Measurements from ENCODE around the gene MYO3B. TPM values are rescaled to one million over a fixed set of nuclear protein-coding genes. Genes with fewer than 3 reads are reported as not detected.

The MYO3B gene
- total RNA-seq, 1 experiment from 2014 or later: 0.63 TPM

- no peaks in the 10 kb centered on the region for H3K23me2 ChIP-seq (ENCODE audit: insufficient read length, low read depth, low read length, poor library complexity, severe bottlenecking)
- no peak overlapping the region for H3K4ac ChIP-seq (ENCODE audit: low read depth, low read length)
- no peak overlapping the region for H2BK12ac ChIP-seq (ENCODE audit: insufficient read length, low read depth, low read length)
- H3K79me2 ChIP-seq (ENCODE audit: insufficient read depth, low read length): no peaks in the 10 kb centered on the region
- no peak overlapping the region for H4K8ac ChIP-seq (replicated peaks; ENCODE audit: insufficient read length, low read depth, low read length)
- H3K36me3 Mint-ChIP-seq (ENCODE audit: insufficient read depth in 1 of 3, low read depth in 3 of 3): no peaks in the 10 kb centered on the region
- H3K79me1 ChIP-seq (ENCODE audit: insufficient read depth, low read depth, low read length, poor library complexity, severe bottlenecking): no peaks in the 10 kb centered on the region
- H3K4me1 Mint-ChIP-seq: peaks cover 16 to 17% of the 10 kb centered on the region in 2 experiments
- H4K20me1 ChIP-seq (ENCODE audit: control insufficient read depth, insufficient read depth, insufficient read length): no peaks in the 10 kb centered on the region
- H2AFZ ChIP-seq (ENCODE audit: low read length): no peak overlapping the region
- no peak overlapping the region for H3K27ac ChIP-seq (ENCODE audit: insufficient read length, low read depth, low read length)
- no peak overlapping the region for H3T11ph ChIP-seq (ENCODE audit: low read length)
- no CpG with 5 or more reads among the region's 5 CpGs for WGBS (ENCODE audit: extremely low coverage, insufficient read length, low lambda C conversion rate)
- peaks cover 5% of the 10 kb centered on the region; the same call in 1 of the 2 replicates for H3K4me1 ChIP-seq (ENCODE audit: insufficient read depth, low read length)
- no peak overlapping the region for H2BK120ac ChIP-seq (ENCODE audit: low read depth, low read length, poor library complexity, severe bottlenecking)
- H3K4me3 Mint-ChIP-seq: no peak overlapping the region
- H3K9me3 ChIP-seq (ENCODE audit: control insufficient read depth, low read depth, low read length): no peaks in the 10 kb centered on the region
- no peaks in the 10 kb centered on the region for H3K27me3 Mint-ChIP-seq (ENCODE audit: low read depth)
- H3K14ac ChIP-seq (ENCODE audit: insufficient read depth, low read length): no peak overlapping the region
- no peak overlapping the region for H2BK5ac ChIP-seq (ENCODE audit: insufficient read length, low read length)
- TF ChIP-seq CTCF (conservative IDR thresholded peaks at IDR 0.05): no peak
- no peak for DNase-seq
- H3K23ac ChIP-seq (ENCODE audit: insufficient read length, low read depth, low read length): no peak overlapping the region
- H3K18ac ChIP-seq (ENCODE audit: insufficient read length, low read depth, low read length): no peak overlapping the region
- H2BK15ac ChIP-seq (ENCODE audit: low read depth, low read length): no peak overlapping the region
- H3K56ac ChIP-seq (ENCODE audit: insufficient read length, low read depth, low read length): no peak overlapping the region
- H3K4me2 ChIP-seq (ENCODE audit: insufficient read depth, insufficient read length, low read length): no peak overlapping the region
- H2BK20ac ChIP-seq (ENCODE audit: low read depth, low read length, poor library complexity, severe bottlenecking): no peak overlapping the region
- no peak overlapping the region for H2AK5ac ChIP-seq (ENCODE audit: insufficient read length, low read length)
- H4K5ac ChIP-seq (ENCODE audit: insufficient read length, low read depth, low read length): no peak overlapping the region
- H3K9ac ChIP-seq (ENCODE audit: extremely low read depth, insufficient read length, low read length): no peak overlapping the region
- no peaks in the 10 kb centered on the region for H3K9me3 Mint-ChIP-seq
- no peaks in the 10 kb centered on the region for H3K27me3 ChIP-seq (ENCODE audit: insufficient read depth, low read length)
- H3K27ac Mint-ChIP-seq: peak overlapping the region in 1 of 3 experiments; percentile 38; a peak in 2 of 7 replicates
- H4K91ac ChIP-seq (ENCODE audit: insufficient read length, low read depth, low read length): no peak overlapping the region
These were observed 511.5 kb downstream of the MYO3B start for GRCh38 chr2:170689481-170689880.

All from H9 (cell line).